ENCODE measurements around the gene FAM241B.

FAM241B gene

GRCh38 chr10:69666756-69667155, 36.7 kb downstream of the FAM241B start:
- DNase-seq (ENCODE audit: low spot score), result no peak

GRCh38 chr10:69668721-69669120, 38.7 kb downstream of the FAM241B start:
- no peak for DNase-seq (ENCODE audit: low spot score)

GRCh38 chr10:69669409-69669808, 39.4 kb downstream of the FAM241B start:
- DNase-seq (ENCODE audit: low spot score), result no peak

- DNase-seq (ENCODE audit: low spot score), result no peak
Observed at GRCh38 chr10:69673521-69673920, 43.5 kb downstream of the FAM241B start.

- DNase-seq (ENCODE audit: low spot score), result no peak
Observed at GRCh38 chr10:69674786-69675185, 44.7 kb downstream of the FAM241B start.

- DNase-seq (ENCODE audit: low spot score), result no peak
Observed at GRCh38 chr10:69676301-69676700, 46.3 kb downstream of the FAM241B start.

- DNase-seq (ENCODE audit: low spot score), result no peak
Observed at GRCh38 chr10:69677985-69678654, 48.1 kb downstream of the FAM241B start.

- DNase-seq (ENCODE audit: low spot score), result no peak
Observed at GRCh38 chr10:69679736-69680135, 49.7 kb downstream of the FAM241B start.

GRCh38 chr10:69680610-69681009, 50.6 kb downstream of the FAM241B start:
- no peak for DNase-seq (ENCODE audit: low spot score)

GRCh38 chr10:69681436-69681835, 51.4 kb downstream of the FAM241B start:
- no peak for DNase-seq (ENCODE audit: low spot score)

- DNase-seq (ENCODE audit: low spot score), result no peak
Observed at GRCh38 chr10:69682955-69683474, 53.0 kb downstream of the FAM241B start.

Data from hepatic stellate cell (primary cell).